ENCODE data around the gene RUFY4.
"Not testable (repeated sequence)": the region's sequence is repeated elsewhere in the genome, so short reads cannot be mapped to it uniquely, and the experiment has no call there.

Gene RUFY4

DNA sequence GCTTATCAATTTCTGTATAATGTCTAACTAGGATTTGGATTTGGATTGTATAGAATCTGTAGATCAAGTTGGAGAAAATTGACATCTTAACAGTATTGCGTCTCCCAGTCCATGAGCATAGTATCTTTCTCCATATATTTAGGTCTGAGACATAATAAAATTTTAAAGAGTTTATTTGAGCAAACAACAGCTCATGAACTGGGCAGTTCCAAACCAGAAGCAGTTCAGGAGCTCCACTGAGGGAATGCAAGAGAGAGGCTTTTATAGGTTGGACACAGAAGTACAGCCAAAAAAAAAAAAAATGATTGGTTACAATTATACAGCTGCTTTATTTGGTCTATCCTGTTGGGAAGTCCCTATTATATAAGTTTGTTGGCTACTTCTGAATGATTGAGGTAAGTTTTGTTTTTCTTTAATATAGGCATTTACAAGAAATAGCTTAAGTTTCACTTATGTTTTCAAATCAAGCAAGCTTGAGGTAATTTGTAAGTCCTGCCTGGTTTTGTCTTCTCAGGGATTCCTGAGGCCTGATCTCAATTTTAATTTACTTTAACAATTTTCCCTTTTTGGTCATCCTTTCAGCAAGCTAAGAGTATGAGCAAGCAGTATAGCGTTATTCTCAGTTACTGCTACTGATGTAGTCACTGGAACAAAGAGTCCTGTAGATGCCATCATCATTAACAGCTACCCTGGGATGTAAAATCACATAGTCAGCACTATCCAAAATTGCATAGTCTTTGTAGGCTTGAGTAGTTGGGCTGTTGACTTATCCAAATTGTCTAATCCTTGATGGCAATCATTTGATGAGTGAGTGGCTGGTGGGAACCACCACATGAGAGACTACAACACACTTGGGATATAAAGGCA lies 27.5 kb upstream of the RUFY4 start:
- H3K4me1 ChIP-seq (ENCODE audit: control insufficient read depth, insufficient read depth, low read length, unreplicated experiment), result no peaks in the 10 kb centered on the region
- H3K36me3 ChIP-seq (ENCODE audit: insufficient read depth, low read length), result no peaks in the 10 kb centered on the region
- H3K27me3 ChIP-seq (ENCODE audit: insufficient read depth, low read length), result peaks cover 73% of the 10 kb centered on the region
- H3K79me2 ChIP-seq (ENCODE audit: control insufficient read depth, insufficient read depth, low read length, unreplicated experiment), result no peaks in the 10 kb centered on the region
- H3K27ac ChIP-seq (ENCODE audit: low read depth, low read length), result no peak overlapping the region
- no peak overlapping the region for H3K4me3 ChIP-seq (ENCODE audit: low read depth, low read length)
- H2AFZ ChIP-seq (ENCODE audit: low read length, unreplicated experiment), result no peak overlapping the region

GRCh38 chr2:218043100-218043499 lies 26.0 kb upstream of the RUFY4 start:
- Histone ChIP-seq H3K36me3 (ENCODE audit: insufficient read depth, low read length) (no peaks in the 10 kb centered on the region), H3K79me2 (ENCODE audit: control insufficient read depth, insufficient read depth, low read length, unreplicated experiment) (no peaks in the 10 kb centered on the region), H3K27me3 (ENCODE audit: insufficient read depth, low read length) (peaks cover 61% of the 10 kb centered on the region), H3K4me3 (ENCODE audit: low read depth, low read length) (no peak overlapping the region), H3K4me1 (ENCODE audit: control insufficient read depth, insufficient read depth, low read length, unreplicated experiment) (no peaks in the 10 kb centered on the region), H3K27ac (ENCODE audit: low read depth, low read length) (no peak overlapping the region), H2AFZ (ENCODE audit: low read length, unreplicated experiment) (no peak overlapping the region)

DNA sequence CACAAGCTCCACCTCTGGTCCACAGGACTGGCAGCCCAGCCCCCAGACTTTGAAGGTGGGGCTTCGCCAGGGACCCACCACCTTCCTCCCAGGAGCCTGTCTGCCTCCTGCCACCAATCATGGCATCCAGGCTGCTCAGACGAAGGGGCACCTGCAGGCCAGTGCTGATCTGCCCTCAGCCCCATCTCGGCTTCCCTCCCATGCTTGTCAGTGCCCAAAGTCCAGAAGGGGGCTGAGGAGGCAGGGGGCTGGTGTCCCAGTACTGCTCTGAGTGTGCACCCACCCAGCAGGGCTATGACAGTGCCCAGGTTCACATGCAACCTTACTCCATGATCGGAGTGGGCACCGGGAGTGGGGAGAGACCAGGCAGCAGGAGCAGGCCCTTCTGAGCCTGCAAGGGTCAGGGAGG lies 25.3 kb upstream of the RUFY4 start:
- Histone ChIP-seq H3K36me3 (ENCODE audit: insufficient read depth, low read length) (no peaks in the 10 kb centered on the region), H3K27ac (ENCODE audit: low read depth, low read length) (no peak overlapping the region), H3K4me1 (ENCODE audit: control insufficient read depth, insufficient read depth, low read length, unreplicated experiment) (no peaks in the 10 kb centered on the region), H3K27me3 (ENCODE audit: insufficient read depth, low read length) (peaks cover 62% of the 10 kb centered on the region), H3K4me3 (ENCODE audit: low read depth, low read length) (no peak overlapping the region), H2AFZ (ENCODE audit: low read length, unreplicated experiment) (no peak overlapping the region), H3K79me2 (ENCODE audit: control insufficient read depth, insufficient read depth, low read length, unreplicated experiment) (no peaks in the 10 kb centered on the region)

GRCh38 chr2:218044599-218044998 lies 24.5 kb upstream of the RUFY4 start:
- not testable (repeated sequence) for H3K27ac ChIP-seq (ENCODE audit: low read depth, low read length)

DNA sequence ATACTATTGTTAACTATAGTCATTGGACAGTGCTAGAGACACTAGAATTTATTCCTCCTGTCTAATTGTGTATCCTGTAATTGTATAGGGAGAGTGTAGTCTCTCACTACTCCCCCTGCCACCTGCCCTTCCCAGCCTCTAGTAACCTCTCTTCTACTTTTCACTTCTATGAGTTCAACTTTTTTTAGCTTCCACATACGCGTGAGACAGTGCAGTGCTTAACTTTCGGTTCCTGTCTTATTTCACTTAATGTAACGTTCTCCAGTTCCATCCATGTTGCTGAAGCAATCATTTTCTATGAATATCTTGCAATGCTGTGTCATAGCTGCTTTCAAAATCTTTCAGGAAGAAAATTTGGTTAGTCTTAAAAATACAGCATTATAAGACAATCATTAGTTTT lies 22.8 kb upstream of the RUFY4 start:
- Histone ChIP-seq H3K79me2 (ENCODE audit: control insufficient read depth, insufficient read depth, low read length, unreplicated experiment) (no peaks in the 10 kb centered on the region), H2AFZ (ENCODE audit: low read length, unreplicated experiment) (no peak overlapping the region), H3K27ac (ENCODE audit: low read depth, low read length) (no peak overlapping the region), H3K36me3 (ENCODE audit: insufficient read depth, low read length) (no peaks in the 10 kb centered on the region), H3K4me1 (ENCODE audit: control insufficient read depth, insufficient read depth, low read length, unreplicated experiment) (no peaks in the 10 kb centered on the region), H3K4me3 (ENCODE audit: low read depth, low read length) (no peak overlapping the region), H3K27me3 (ENCODE audit: insufficient read depth, low read length) (peaks cover 48% of the 10 kb centered on the region)

More at GRCh38 chr2:218044599-218044998, 24.5 kb upstream of the RUFY4 start:
- H3K4me3 ChIP-seq (ENCODE audit: low read depth, low read length); H3K36me3 ChIP-seq (ENCODE audit: insufficient read depth, low read length); H2AFZ ChIP-seq (ENCODE audit: low read length, unreplicated experiment); H3K4me1 ChIP-seq (ENCODE audit: control insufficient read depth, insufficient read depth, low read length, unreplicated experiment); H3K79me2 ChIP-seq (ENCODE audit: control insufficient read depth, insufficient read depth, low read length, unreplicated experiment): not testable (repeated sequence)
- H3K27me3 ChIP-seq (ENCODE audit: insufficient read depth, low read length), result peaks cover 61% of the 10 kb centered on the region

DNA sequence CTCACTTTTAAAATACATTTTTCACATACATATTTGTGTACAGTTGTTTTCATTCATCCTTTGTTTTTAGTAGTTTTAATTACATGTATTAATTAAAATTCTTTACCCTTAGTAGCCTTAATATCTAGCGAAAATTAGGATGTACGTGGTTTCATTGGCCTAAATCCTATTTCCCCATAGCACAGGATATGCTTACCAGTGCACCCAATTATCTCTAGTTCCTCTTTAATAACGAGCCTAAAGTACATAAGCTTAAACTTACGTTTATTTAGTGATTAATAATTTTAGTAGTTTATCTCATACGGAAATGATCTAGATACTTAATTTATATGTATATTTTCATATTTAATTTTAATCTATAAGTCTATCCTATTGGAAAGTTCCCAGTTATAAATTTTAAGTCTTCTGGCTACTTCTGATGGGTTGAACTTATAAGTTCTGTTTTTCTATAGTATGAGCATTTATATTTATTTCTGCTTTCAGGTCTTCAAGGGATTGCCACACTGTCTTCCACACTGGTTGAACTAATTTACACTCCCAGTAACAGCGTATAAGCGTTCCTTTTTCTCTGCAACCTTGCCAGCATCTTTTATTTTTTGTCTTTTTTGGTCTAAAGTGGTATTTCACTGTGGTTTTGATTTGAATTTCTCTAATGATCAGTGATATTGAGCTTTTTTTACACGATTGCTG lies 21.4 kb upstream of the RUFY4 start:
- no peak overlapping the region for H3K27ac ChIP-seq (ENCODE audit: low read depth, low read length)
- H2AFZ ChIP-seq (ENCODE audit: low read length, unreplicated experiment), result no peak overlapping the region
- H3K36me3 ChIP-seq (ENCODE audit: insufficient read depth, low read length), result no peaks in the 10 kb centered on the region
- H3K79me2 ChIP-seq (ENCODE audit: control insufficient read depth, insufficient read depth, low read length, unreplicated experiment), result no peaks in the 10 kb centered on the region
- peaks cover 37% of the 10 kb centered on the region; the same call in 1 of the 2 replicates for H3K27me3 ChIP-seq (ENCODE audit: insufficient read depth, low read length)
- H3K4me1 ChIP-seq (ENCODE audit: control insufficient read depth, insufficient read depth, low read length, unreplicated experiment), result no peaks in the 10 kb centered on the region
- H3K4me3 ChIP-seq (ENCODE audit: low read depth, low read length), result no peak overlapping the region

- H3K27ac ChIP-seq (ENCODE audit: low read depth, low read length), result no peak overlapping the region
- no peaks in the 10 kb centered on the region for H3K4me1 ChIP-seq (ENCODE audit: control insufficient read depth, insufficient read depth, low read length, unreplicated experiment)
These were observed 17.1 kb upstream of the RUFY4 start for GRCh38 chr2:218051903-218052302.

DNA sequence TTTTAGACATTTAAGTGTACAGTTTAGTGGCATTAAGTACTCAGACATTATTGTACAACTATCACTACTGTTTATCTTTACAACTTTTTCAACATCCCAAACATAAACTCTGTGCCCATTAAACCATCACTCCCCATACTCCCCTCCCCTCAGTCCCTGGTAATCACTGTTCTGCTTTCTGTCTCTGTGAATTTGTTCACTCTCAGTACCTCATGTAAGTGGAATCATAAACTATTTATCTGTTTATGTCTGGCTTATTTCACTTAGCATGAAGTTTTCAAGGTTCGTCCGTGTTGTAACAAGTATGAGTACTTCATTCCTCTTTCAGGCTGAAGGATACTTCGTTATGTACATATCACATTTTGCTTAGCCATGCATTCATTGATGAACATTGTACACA lies 9.8 kb upstream of the RUFY4 start:
- Histone ChIP-seq H2AFZ (ENCODE audit: low read length, unreplicated experiment) (no peak overlapping the region), H3K27ac (ENCODE audit: low read depth, low read length) (no peak overlapping the region), H3K4me1 (ENCODE audit: control insufficient read depth, insufficient read depth, low read length, unreplicated experiment) (no peaks in the 10 kb centered on the region), H3K79me2 (ENCODE audit: control insufficient read depth, insufficient read depth, low read length, unreplicated experiment) (no peaks in the 10 kb centered on the region), H3K36me3 (ENCODE audit: insufficient read depth, low read length) (no peaks in the 10 kb centered on the region), H3K27me3 (ENCODE audit: insufficient read depth, low read length) (peaks cover 74% of the 10 kb centered on the region), H3K4me3 (ENCODE audit: low read depth, low read length) (no peak overlapping the region)

More at GRCh38 chr2:218051903-218052302, 17.1 kb upstream of the RUFY4 start:
- no peak overlapping the region for H2AFZ ChIP-seq (ENCODE audit: low read length, unreplicated experiment)
- H3K79me2 ChIP-seq (ENCODE audit: control insufficient read depth, insufficient read depth, low read length, unreplicated experiment), result no peaks in the 10 kb centered on the region
- no peaks in the 10 kb centered on the region for H3K36me3 ChIP-seq (ENCODE audit: insufficient read depth, low read length)
- no peak overlapping the region for H3K4me3 ChIP-seq (ENCODE audit: low read depth, low read length)
- H3K27me3 ChIP-seq (ENCODE audit: insufficient read depth, low read length), result peaks cover 34% of the 10 kb centered on the region

GRCh38 chr2:218060118-218060517 lies 8.9 kb upstream of the RUFY4 start:
- Histone ChIP-seq H3K36me3 (ENCODE audit: insufficient read depth, low read length) (no peaks in the 10 kb centered on the region), H3K79me2 (ENCODE audit: control insufficient read depth, insufficient read depth, low read length, unreplicated experiment) (no peaks in the 10 kb centered on the region), H3K27ac (ENCODE audit: low read depth, low read length) (no peak overlapping the region), H3K4me3 (ENCODE audit: low read depth, low read length) (no peak overlapping the region), H3K27me3 (ENCODE audit: insufficient read depth, low read length) (peaks cover 75% of the 10 kb centered on the region), H2AFZ (ENCODE audit: low read length, unreplicated experiment) (no peak overlapping the region), H3K4me1 (ENCODE audit: control insufficient read depth, insufficient read depth, low read length, unreplicated experiment) (no peaks in the 10 kb centered on the region)

GRCh38 chr2:218060950-218061660 lies 7.9 kb upstream of the RUFY4 start:
- H2AFZ ChIP-seq (ENCODE audit: low read length, unreplicated experiment), result no peak overlapping the region

More at GRCh38 chr2:218060950-218061660, 7.9 kb upstream of the RUFY4 start:
- no peak overlapping the region for H3K27ac ChIP-seq (ENCODE audit: low read depth, low read length)
- H3K4me1 ChIP-seq (ENCODE audit: control insufficient read depth, insufficient read depth, low read length, unreplicated experiment), result no peaks in the 10 kb centered on the region
- peaks cover 68% of the 10 kb centered on the region for H3K27me3 ChIP-seq (ENCODE audit: insufficient read depth, low read length)
- H3K4me3 ChIP-seq (ENCODE audit: low read depth, low read length), result no peak overlapping the region
- H3K79me2 ChIP-seq (ENCODE audit: control insufficient read depth, insufficient read depth, low read length, unreplicated experiment), result no peaks in the 10 kb centered on the region
- H3K36me3 ChIP-seq (ENCODE audit: insufficient read depth, low read length), result no peaks in the 10 kb centered on the region
